GM19452 (cell line): ENCODE data around the gene STX12.
"Not testable (repeated sequence)": the region's sequence is repeated elsewhere in the genome, so short reads cannot be mapped to it uniquely, and the experiment has no call there.

ENCODE experiments used
- ATAC-seq: cut with Tn5 transposase; IDR thresholded peaks from one replicate; pipeline ENCODE4 v1.9.1; 2021; ENCODE audit not compliant: unreplicated experiment

Gene STX12

GRCh38 chr1:27829339-27829960 lies 56.4 kb downstream of the STX12 start:
- not testable (repeated sequence) for ATAC-seq

DNA sequence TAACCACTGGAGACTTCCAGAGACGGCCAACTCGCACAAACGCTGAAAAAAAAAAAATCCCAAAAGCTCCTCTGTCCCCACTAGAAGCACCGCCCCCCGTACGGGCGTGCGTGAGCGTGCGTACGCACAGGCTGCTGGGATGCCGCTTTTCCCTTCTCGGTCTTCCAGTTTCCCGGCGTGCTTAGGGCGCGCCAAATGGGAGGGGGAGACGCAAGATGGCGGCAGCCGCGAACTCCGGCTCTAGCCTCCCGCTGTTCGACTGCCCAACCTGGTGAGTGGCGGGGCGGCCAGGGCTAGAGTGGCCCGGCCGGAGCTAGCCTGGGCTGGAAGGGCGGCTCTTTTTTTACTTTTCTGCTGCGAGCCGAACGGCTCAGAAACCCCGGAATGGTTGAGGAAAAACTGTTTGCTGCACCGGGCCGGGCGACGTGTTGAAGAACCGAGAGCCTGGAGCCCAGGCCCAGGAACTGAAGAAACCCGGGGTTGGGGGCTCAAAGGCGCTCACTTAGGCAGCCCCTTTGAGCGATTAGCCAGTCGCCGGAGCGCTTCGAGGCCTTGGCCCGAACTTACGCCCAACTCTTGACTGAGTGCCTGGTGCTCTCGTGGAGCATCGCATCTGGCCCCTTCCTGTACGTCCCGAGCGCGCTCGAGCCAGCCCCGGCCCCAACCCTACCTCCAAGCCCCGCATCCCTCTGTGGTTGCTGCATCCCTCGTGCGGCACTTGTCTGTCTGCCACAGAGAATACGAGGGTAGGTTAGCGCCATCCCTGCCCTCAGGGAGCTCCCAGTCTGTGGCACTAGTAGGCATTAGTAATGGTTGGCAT lies 57.8 kb downstream of the STX12 start, which contains the start of gene PPP1R8:
Gene PPP1R8 (plus strand): TSS at position 162 of the 820 bp plus-strand sequence. CDS start 54 bp downstream, at position 216.
- ATAC-seq = peak; percentile 96

DNA sequence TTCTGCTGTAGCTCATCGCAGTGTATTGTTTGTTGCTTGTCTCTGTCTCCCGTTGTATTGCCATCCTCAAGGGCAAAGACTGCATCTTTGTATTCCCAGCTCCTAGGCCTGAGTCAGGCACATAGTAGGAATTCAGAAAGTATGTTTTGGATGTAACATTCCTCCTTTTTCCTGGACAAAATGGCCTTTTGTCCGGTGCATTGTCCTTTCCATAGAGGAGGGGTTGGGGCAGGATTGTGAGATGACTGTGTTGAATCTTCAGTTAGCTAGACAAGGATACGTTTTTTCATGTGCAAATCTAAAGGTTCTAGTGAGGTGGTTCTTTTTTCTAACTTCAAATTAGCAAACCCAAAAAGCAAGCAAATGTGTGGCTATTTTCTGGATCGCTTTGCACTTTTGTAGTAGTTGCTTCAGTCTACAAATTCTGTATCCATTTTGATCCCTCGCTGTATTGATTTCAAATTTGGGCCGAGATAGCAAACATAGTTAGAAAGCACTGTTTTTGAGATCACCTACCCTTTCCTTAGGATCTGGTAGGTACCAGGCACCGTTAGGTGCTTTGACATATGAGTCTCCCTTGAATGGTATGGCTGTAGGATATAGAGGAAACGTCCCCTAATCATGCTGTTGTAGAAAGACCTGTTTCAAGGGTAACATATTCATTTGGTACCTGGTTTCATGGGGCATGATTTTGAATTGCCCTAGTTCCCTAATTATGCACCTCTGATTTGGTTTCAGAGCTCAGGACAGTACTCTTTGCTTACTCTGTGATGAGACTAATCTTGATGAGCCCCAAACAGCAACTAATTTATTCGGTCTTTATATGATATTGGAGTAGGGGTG lies 58.8 kb downstream of the STX12 start:
- ATAC-seq = no peak

GRCh38 chr1:27832762-27833161 lies 59.7 kb downstream of the STX12 start:
- no peak for ATAC-seq

GRCh38 chr1:27833470-27833869 lies 60.5 kb downstream of the STX12 start:
- no peak for ATAC-seq

GRCh38 chr1:27835046-27835445 lies 62.0 kb downstream of the STX12 start:
- ATAC-seq = no peak

DNA sequence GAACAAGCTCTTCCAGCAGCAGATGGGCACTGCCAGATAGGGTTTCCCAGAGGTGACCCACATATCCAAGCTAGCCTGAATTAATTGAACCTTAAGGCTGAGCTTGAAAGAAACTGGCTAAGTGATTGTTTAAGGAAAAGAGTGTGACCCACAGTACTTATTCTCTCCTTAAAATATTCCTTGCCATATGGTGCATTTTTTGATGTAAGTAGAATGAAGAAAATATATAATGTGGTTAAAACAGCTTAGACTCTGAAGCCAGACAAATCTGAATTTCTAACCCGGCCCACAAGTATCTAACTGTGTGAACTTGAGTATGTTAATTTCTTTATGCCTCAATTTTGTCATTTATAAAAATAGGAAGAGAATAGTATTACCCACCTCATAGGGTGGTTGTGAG lies 62.5 kb downstream of the STX12 start:
- no peak for ATAC-seq

DNA sequence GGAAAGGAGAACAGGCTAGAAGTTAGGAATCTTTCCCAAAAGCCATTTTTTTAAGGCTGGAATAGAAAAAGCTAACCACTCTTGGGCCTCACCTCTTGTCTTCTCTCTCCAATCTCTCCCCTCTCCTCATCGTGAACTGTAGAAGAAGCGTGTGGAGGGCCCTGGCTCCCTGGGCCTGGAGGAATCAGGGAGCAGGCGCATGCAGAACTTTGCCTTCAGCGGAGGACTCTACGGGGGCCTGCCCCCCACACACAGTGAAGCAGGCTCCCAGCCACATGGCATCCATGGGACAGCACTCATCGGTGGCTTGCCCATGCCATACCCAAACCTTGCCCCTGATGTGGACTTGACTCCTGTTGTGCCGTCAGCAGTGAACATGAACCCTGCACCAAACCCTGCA lies 76.9 kb downstream of the STX12 start:
- ATAC-seq = no peak

DNA sequence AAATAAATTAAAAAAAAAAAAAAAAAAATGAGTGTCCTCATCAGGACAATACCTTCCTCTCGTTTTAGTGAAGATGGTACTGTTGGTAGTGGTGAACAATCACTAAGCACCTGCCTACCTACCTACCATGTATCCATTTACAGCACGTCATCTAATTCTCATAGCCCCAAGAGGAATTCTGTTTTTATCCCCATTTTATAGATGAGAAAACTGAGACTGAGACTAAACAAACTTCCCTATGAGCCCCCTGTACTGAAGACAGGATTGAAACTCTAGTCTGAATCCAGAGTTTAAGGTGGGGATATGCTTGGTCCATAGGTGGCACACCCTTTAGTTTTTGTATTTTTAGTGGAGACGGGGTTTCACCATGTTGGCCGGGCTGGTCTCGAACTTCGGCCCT lies 82.1 kb downstream of the STX12 start:
- no peak for ATAC-seq

DNA sequence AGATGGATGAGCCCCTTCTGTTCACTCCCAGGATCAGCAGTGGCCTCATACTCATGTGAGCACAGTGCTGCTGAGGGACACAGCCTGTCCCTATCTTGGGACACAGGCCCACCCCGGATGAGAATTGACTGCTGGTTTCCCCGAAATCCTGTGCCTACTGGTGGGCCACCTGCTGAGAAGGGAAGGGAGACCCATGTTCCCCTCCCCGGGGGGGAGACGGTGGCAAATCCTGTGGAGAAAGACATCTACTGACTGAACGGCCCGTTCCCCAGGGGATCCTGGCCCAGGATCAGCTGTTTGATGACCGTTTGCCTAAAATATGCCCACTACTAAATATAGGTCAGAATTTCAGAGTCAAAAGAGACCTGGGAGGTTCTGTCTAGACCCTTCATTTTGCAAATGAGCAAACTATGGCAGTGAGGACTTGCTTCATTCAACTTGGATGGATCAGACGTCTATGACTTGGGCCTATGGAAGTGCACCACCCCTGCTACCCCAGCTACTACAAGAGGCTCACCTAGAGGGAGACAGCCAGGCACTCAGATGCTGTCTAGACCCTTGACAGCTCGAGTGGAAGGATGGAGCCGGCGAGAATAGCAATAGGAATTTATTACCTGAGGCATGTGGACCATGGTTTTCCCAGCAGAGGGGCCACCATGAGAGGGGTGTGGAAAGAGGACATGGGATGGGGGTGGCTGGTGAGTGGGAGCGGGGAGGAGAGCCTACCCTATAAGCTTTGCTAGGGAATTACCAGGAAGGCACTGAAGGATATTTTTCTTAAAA lies 83.7 kb downstream of the STX12 start:
- ATAC-seq = no peak

DNA sequence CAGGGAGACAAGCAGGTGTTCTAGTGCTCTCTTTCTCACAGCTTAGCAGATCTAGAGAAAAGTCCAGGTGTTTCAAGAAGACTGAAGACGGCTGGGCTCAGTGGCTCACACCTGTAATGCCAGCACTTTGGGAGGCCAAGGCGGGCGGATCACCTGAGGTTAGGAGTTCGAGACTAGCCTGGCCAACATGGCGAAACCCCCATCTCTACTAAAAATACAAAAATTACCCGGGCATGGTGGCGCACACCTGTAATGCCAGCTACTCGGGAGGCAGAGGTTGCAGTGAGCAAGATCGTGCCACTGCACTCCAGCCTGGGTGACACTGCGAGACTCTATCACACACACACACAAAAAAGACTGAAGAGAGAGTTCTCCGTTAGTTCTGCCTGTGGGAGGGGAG lies 84.5 kb downstream of the STX12 start:
- not testable (repeated sequence) for ATAC-seq

- ATAC-seq = peak; percentile 68
Observed at GRCh38 chr1:27858072-27858948, 85.3 kb downstream of the STX12 start.

DNA sequence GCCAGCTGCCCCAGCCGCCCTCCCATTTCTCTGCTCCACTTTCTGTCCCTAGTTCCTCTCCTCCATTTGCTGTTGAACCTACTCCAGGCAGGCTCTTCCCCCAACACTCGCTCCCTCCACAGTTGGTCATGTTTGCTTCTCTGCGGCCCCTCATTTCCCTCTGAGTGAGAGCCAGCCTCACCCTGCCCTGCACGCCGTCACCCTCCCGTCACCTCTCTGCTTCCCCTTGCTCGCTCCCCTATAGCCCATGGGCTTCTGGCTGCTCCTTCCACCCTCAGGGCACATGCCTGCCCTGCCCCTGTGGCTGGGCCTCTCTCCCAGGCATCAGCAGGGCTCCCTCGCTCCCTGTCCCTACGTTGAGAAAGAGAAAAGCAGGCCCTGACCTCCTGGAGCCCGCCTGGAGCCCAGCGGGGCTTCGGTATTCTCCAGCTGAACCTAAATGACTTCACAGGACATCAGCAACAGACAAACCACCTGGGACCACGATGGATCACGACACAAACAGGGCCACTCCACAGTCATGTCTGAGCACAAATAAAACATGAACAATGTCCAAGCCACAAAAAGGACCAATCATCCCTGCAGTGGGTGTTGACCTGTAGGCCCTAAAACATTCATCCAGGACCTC lies 86.0 kb downstream of the STX12 start:
- ATAC-seq = no peak

DNA sequence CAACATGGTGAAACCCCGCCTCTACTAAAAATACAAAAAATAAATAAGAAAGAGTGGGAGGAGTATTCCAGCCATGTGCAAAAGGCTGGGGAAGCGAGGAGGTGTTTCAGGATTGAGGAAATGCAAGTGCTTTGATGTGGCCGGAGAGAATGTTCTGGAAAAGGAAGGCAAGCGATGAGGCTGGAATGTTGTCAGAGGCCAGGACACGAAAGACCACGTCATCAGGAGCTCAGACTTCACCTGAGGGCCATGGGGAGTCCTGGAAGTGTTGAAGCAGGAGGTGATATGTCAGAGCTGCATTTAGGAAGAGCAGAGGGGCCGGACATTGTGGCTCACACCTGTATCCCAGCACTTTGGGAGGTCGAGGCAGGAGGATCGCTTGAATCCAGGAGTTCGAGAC lies 88.4 kb downstream of the STX12 start:
- no peak for ATAC-seq

- ATAC-seq = no peak
Observed at GRCh38 chr1:27862004-27862403, 89.0 kb downstream of the STX12 start.

- no peak for ATAC-seq
Observed at GRCh38 chr1:27862671-27863537, 89.9 kb downstream of the STX12 start.

GRCh38 chr1:27863538-27863915 lies 90.5 kb downstream of the STX12 start:
- no peak for ATAC-seq

- ATAC-seq = no peak
Observed at GRCh38 chr1:27864264-27864895, 91.4 kb downstream of the STX12 start.
